C1 segment of cervical spinal cord (tissue), 14 donors: ENCODE measurements around the gene DCC.

Source experiments
- DNase-seq, 14 donors: peaks; one replicate each; lab custom pipeline; 2025; lab: John Stamatoyannopoulos, UW

The DCC gene

GRCh38 chr18:52596748-52597435 lies 256.9 kb downstream of the DCC start:
- no peak for DNase-seq

DNA sequence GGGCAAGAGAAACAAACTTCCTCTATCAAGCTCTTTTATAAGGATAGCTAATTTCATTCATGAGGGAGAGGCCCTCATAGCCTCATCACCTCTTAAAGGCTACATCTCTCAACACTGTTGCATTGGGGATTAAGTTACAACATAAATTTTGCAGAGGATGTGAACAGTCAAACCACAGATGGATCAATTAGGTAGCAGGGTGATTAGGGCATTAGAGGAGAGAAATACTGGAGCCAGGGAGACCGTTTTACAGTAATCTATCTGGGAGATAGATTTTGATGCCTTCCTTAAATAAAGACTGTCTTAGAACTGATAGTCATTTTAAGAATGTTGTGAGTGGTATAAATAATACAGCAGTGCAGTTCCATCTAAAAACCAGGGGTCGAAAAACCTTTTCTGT lies 258.9 kb downstream of the DCC start:
- no peak for DNase-seq

- DNase-seq: no peak
These were observed 262.8 kb downstream of the DCC start for GRCh38 chr18:52602820-52603219.

DNA sequence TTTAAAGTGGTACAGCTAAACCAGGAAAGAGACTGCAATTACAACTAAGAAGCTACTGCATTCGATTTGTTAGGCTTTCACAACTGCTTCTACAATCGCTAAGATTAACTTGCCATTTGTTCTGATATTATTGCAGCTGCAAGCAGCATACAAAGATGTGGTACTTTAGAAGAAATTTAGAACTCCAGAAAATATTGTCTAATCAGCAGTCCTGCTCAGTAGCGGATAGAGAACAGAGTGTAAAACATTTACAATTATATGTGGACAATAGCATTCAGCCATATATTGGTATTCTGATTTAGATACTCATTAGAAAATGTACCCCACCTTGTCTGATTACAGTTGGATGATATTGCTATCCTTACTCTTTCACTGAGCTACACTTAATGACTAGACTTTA lies 265.3 kb downstream of the DCC start:
- DNase-seq: no peak

- DNase-seq: no peak
These were observed 268.0 kb downstream of the DCC start for GRCh38 chr18:52607985-52608384.

DNA sequence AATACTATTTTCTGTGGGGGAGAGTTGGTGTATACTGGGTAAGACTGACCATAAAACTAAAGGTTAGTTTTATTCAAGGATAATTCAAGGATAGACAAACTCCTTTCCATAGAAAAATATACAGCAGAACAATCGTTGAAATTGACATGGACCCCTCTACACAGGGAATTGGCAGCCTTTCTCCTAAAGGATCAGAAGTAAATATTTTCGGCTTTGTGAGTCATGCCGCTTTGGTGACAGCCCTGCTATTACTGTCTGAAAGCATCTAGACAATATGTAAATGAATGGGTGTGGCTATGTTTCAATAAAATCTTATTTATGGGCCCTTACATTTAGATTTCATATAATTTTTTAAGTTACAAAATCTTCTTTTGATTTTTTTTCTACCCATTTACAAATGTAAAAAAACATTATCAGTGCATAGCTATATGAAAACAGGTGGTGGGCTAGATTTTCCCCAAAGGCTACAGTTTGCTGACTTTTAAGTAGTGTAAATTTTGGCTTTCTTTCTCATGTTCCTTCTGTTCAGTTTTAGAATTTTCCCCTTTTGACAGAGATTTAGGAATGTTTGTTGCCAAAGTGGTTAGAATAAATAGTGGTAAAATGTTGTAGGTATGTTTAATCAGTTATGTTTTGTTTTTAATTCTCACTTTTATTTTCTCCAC lies 270.6 kb downstream of the DCC start:
- no peak for DNase-seq

- no peak for DNase-seq
These were observed 272.4 kb downstream of the DCC start for GRCh38 chr18:52612406-52612805.

GRCh38 chr18:52615321-52615720 lies 275.3 kb downstream of the DCC start:
- no peak for DNase-seq

- DNase-seq: no peak
These were observed 275.9 kb downstream of the DCC start for GRCh38 chr18:52615943-52616342.

- DNase-seq: no peak
These were observed 277.9 kb downstream of the DCC start for GRCh38 chr18:52617931-52618330.

DNA sequence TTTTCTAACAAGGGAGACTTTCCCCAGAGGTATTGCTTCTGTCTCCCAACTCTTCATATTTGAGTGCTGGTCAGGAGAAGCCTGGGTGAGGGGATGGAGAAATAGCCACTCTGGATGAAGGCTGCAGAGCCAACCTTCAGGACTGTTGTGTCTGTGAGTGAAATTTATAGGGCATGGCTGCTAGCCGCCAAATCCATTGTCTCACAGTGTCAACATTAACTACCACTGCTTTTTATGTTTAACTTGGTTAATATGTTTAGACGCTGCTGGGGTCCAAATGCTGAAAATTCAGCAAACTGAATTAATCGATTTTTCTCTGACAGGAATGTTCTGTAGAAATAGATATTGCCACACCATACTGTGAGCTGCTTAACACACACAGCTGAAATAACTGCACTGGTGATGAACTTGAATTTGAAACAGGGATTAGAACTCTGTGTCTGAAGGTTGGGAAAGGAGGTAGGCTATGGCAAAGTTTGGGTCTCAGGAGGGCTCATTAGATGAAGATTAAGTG lies 281.0 kb downstream of the DCC start:
- no peak for DNase-seq

DNA sequence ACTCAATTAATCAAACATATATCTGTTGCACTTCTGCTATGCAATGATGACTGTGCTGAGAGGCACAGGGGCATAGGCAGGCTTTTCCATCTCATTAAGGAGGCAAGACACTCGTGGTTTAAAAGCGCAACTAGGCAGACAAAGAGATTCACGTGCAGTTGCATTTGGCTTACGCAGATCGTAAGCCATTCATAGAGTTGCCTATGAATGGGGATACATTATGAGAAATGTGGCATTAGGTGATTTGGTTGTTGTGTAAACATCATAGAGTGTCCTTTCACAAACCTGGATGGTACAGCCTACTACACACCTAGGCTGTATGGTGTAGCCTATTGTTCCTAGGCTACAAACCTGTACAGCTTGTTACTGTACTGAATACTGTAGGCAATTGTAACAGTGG lies 284.7 kb downstream of the DCC start:
- no peak for DNase-seq

- DNase-seq: no peak
These were observed 296.5 kb downstream of the DCC start for GRCh38 chr18:52636536-52636935.

- no peak for DNase-seq
These were observed 308.2 kb downstream of the DCC start for GRCh38 chr18:52648201-52648600.

DNA sequence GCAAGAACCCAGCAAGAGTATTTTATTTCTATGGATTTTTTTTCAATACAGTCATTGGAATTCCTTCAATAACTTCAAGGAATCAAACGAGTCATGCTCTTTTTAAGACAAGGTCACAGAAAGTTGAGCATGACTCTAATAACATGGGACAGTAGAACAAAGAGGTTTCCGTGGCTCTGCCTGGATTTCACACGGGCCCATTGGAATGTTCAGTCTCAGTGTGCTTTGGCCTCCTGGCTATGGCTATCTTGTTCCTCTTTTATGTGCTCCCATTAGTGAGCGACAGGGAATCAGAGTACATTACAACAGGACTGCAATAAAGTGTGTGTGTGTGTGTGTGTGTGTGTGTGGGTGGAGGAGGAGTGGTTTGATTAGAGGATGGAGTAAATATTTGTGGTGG lies 312.4 kb downstream of the DCC start:
- DNase-seq: no peak

DNA sequence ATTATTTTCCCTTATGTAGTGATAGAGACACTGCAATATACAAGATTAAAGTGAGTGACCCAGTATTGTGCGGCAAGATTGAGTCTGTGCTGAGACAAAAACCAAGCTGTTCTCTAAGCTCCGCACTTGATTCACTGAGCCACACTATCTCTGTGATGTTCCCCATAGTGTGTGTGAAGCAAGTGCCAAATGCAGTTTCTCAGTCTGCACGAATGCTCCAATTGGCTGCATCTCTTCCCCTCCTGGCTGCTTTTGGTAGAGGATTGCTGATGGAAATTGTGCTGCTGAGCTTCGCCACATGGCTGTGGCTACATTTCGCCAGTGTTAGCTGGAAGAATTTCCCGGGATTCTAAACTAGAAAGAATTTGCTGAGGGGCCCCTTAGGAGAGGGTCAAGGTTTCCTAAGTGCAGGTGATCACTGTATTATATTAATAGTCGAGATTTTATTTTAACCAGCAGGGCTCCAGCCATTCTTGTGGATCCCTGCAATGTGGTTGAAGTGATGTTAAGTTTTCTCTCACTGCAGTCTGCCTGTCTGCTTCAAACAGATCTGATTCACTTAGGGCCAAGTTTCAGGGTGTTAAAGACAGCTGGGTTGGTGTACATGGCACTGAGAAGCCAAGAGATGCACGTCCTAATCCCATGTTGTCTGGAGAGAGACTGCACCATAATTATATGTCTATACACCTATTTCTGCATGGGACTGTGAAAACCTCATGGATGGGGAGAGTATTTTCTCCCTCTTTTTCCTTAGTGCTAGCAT lies 317.2 kb downstream of the DCC start:
- DNase-seq: no peak

DNA sequence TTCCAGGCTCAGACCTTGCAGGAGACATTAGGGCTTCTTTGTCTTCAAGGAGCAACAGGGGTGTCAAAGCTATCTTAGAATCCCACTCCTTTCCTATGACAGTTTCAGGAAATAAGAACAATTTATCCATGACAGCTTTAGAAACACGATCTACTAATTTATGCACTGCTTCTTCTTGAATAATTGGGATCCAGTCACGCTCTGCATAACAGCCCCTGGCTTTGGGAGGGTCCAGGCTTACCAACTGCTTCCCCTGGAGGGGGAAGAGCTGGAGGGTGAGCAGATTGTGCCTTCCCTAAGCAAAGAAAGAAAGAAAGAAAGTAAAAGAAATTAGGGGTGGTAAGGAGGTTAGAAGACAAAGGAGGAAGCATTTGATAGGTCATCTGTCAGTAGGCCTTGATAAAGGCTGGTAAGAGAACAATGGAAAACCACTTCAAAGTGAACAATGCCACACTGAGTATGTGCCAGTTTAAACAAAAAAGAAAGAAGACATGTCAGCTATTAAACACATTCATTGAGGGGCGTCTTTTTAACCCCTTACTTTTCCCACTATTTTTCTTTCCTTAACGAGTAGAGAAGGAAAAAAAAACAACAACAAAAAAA lies 327.6 kb downstream of the DCC start:
- no peak for DNase-seq

GRCh38 chr18:52670896-52671295 lies 330.9 kb downstream of the DCC start:
- no peak for DNase-seq

DNA sequence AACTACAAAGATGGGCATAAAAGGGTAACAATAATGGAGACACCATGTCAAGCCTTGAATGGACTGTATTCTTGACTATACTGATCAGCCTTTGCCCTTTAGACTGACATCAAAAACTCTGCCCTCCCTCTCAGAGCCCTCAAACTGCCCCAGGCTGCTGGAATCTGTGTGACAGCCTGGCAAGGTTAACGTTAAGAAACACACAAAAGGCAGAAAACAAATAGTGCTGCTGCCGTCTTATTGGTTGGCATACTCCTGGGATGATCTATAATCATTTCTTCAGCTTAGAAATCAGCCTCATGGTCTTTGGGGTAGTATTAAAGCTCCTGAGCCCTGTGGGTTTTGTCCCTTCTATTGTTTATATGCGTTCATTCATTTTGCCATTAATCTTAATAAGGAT lies 338.0 kb downstream of the DCC start:
- no peak for DNase-seq

- no peak for DNase-seq
These were observed 338.6 kb downstream of the DCC start for GRCh38 chr18:52678551-52678950.

DNA sequence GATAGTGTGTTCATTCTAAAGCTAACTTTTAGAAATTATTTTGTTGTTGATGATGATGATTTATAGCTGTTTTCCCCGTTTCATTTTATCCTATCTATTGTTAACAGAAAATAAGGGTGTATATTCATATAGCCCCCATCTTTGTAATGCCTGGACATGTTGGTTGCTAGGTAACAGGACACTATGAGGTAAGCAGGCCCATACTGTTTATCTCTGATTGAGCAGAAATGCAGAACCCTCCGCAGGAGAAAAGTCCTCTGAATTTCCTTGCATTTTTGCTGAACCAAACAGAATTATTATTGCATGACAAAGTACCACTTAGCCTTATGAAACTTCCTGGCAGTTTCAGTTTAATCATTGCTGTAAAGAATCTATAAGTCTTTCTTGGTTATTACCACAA lies 339.4 kb downstream of the DCC start:
- no peak for DNase-seq

DNA sequence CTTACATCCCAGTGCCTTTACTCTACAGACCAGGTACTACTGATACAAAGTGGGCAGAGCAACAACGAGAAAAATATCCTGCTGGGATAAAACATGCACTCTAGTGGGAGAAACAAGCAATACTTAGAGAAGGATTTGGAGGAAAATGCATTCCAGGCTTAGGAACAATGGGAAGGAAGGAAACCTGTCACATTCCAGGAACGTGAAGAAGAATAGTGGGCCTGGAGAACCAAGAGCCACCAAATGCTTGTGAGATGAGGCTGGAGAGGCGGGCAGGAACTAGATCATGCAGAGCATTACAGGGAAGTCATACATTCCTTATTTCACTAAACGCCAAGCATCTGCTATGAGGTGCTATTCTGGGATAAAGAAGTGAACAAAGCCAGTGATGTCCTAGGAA lies 342.3 kb downstream of the DCC start:
- DNase-seq: no peak
